A549 (cell line): Measurements from ENCODE around the gene HRC.
A peak's percentile ranks its signal among the peaks of the same experiment; 100 is the strongest.

Source experiments
- CTCF ChIP-seq: fragments of >200 bp; sonication (Bioruptor Twin); formaldehyde crosslinking; IDR thresholded peaks from 3 replicates; pipeline ENCODE4 v1.5.1; 2016
- E2F6 ChIP-seq: IDR thresholded peaks from 2 replicates; pipeline ENCODE4 v1.6.1; 2012; ENCODE audit warnings: low read depth, borderline replicate concordance
- EP300 ChIP-seq, 2 experiments: fragments of >200 bp; sonication (Bioruptor Twin); formaldehyde crosslinking; IDR thresholded peaks; 2 replicates in 1 of 2; 3 replicates in 1 of 2; pipeline ENCODE4 v1.6.1; 2016 to 2017
- ESRRA ChIP-seq: fragments of 150-350 bp; IDR thresholded peaks from 2 replicates; pipeline ENCODE4 v1.6.1; 2014; ENCODE audit warnings: mild to moderate bottlenecking, low read length, borderline replicate concordance
- FOSB ChIP-seq: fragments of 250-450 bp; sonication (Bioruptor Pico); IDR thresholded peaks from 2 replicates; pipeline ENCODE4 v1.5.0; 2020; ENCODE audit warnings: mild to moderate bottlenecking, moderate library complexity
- HEYL ChIP-seq: fragments of 250-450 bp; sonication (Bioruptor Pico); IDR thresholded peaks from 2 replicates; pipeline ENCODE4 v1.8.0; 2021; ENCODE audit warnings: mild to moderate bottlenecking, moderate library complexity
- JUN ChIP-seq, 2 experiments: fragments of >200 bp; sonication (Bioruptor Twin); formaldehyde crosslinking; IDR thresholded peaks; 2 replicates in 1 of 2; 3 replicates in 1 of 2; pipeline ENCODE4 v1.6.1; 2016 to 2017
- MAFK ChIP-seq: fragments of 450-650 bp; IDR thresholded peaks from 2 replicates; pipeline ENCODE4 v1.6.1; 2014; ENCODE audit not compliant: partially characterized antibody
- MAZ ChIP-seq: fragments of 150-350 bp; IDR thresholded peaks from 2 replicates; pipeline ENCODE4 v1.6.1; 2014; ENCODE audit warnings: antibody characterized with exemption, low read depth, low read length, borderline replicate concordance
- NFE2L2 ChIP-seq: fragments of 150-350 bp; conservative IDR thresholded peaks from 2 replicates; pipeline ENCODE4 v1.6.1; 2014; ENCODE audit warnings: low read length
- NR3C1 ChIP-seq: fragments of >200 bp; sonication (Bioruptor Twin); formaldehyde crosslinking; IDR thresholded peaks from 3 replicates; pipeline ENCODE4 v1.6.1; 2017
- REST ChIP-seq: fragments of 200-600 bp; sonication (generic); IDR thresholded peaks from 2 replicates; pipeline ENCODE4 v1.6.1; 2016; ENCODE audit warnings: antibody characterized with exemption, mild to moderate bottlenecking, moderate library complexity
- TF ChIP-seq, protein P1 (sequence below): IDR thresholded peaks from 2 replicates; pipeline ENCODE4 v1.6.1; 2012
- TF ChIP-seq, protein P2 (sequence below): fragments of 450-650 bp; IDR thresholded peaks from 2 replicates; pipeline ENCODE4 v1.6.1; 2014; ENCODE audit warnings: antibody characterized with exemption

- TF ChIP-seq CTCF (no peak), NFE2L2 (no peak), E2F6 (no peak), HEYL (CRISPR knock-in tag) (no peak), EP300 (IDR thresholded peaks at IDR 0.05) (no peak), JUN (IDR thresholded peaks at IDR 0.05) (no peak; a peak in 1 of 5 replicates), FOSB (CRISPR knock-in tag) (no peak), MAFK (no peak), NR3C1 (no peak), REST (0 out of 2 replicates have a peak, but pooled peaks have one; percentile 55), ESRRA (no peak), MAZ (0 out of 2 replicates have a peak, but pooled peaks have one; percentile 54)
- TF ChIP-seq, protein P1, sequence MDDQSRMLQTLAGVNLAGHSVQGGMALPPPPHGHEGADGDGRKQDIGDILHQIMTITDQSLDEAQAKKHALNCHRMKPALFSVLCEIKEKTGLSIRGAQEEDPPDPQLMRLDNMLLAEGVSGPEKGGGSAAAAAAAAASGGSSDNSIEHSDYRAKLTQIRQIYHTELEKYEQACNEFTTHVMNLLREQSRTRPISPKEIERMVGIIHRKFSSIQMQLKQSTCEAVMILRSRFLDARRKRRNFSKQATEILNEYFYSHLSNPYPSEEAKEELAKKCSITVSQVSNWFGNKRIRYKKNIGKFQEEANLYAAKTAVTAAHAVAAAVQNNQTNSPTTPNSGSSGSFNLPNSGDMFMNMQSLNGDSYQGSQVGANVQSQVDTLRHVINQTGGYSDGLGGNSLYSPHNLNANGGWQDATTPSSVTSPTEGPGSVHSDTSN: no peak
- TF ChIP-seq, protein P2, sequence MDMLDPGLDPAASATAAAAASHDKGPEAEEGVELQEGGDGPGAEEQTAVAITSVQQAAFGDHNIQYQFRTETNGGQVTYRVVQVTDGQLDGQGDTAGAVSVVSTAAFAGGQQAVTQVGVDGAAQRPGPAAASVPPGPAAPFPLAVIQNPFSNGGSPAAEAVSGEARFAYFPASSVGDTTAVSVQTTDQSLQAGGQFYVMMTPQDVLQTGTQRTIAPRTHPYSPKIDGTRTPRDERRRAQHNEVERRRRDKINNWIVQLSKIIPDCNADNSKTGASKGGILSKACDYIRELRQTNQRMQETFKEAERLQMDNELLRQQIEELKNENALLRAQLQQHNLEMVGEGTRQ: no peak
Measured at GRCh38 chr19:49149652-49150105, 5.5 kb downstream of the HRC start.
